Smooth muscle cell (in vitro differentiated cells): Measurements from ENCODE around the gene MPV17. TPM values are rescaled to one million over a fixed set of nuclear protein-coding genes. Genes with fewer than 3 reads are reported as not detected.
"Not testable (repeated sequence)": the region's sequence is repeated elsewhere in the genome, so short reads cannot be mapped to it uniquely, and the experiment has no call there.

Source experiments
- DNase-seq: peaks from one replicate; lab custom pipeline; 2025; ENCODE audit not compliant: unreplicated experiment; lab: John Stamatoyannopoulos, UW
- H2AFZ ChIP-seq: fragments of 200-600 bp; sonication (generic); 2 replicates; pipeline ENCODE4 v1.6.0; 2016; ENCODE audit warnings: antibody characterized with exemption, low read depth, mild to moderate bottlenecking
- H3F3A ChIP-seq: fragments of 200-600 bp; sonication (generic); 2 replicates; pipeline ENCODE4 v1.6.0; 2017; ENCODE audit warnings: antibody characterized with exemption, low read depth
- H3K27ac ChIP-seq: fragments of 200-600 bp; sonication (generic); 2 replicates; pipeline ENCODE4 v1.5.1; 2016; ENCODE audit warnings: low read depth, mild to moderate bottlenecking
- H3K27me3 ChIP-seq: fragments of 200-600 bp; sonication (generic); 2 replicates; pipeline ENCODE4 v1.6.1; 2016; ENCODE audit warnings: low read depth, mild to moderate bottlenecking
- H3K36me3 ChIP-seq: fragments of 200-600 bp; sonication (generic); 2 replicates; pipeline ENCODE4 v1.5.1; 2016; ENCODE audit warnings: low read depth
- H3K4me1 ChIP-seq: fragments of 200-600 bp; sonication (generic); 2 replicates; pipeline ENCODE4 v1.5.1; 2016; ENCODE audit warnings: low read depth
- H3K4me2 ChIP-seq: fragments of 200-600 bp; sonication (generic); 2 replicates; pipeline ENCODE4 v1.6.0; 2016; ENCODE audit warnings: mild to moderate bottlenecking
- H3K4me3 ChIP-seq: fragments of 200-600 bp; sonication (generic); 2 replicates; pipeline ENCODE4 v1.5.1; 2016; ENCODE audit warnings: mild to moderate bottlenecking
- H3K79me2 ChIP-seq: fragments of 200-600 bp; sonication (generic); 2 replicates; pipeline ENCODE4 v1.6.0; 2016; ENCODE audit warnings: low read depth, mild to moderate bottlenecking
- H3K9ac ChIP-seq: fragments of 200-600 bp; sonication (generic); 2 replicates; pipeline ENCODE4 v1.6.0; 2016; ENCODE audit warnings: low read depth
- H3K9me3 ChIP-seq: fragments of 200-600 bp; sonication (generic); replicated peaks from 2 replicates; pipeline ENCODE4 v1.5.1; 2016; ENCODE audit warnings: low read depth
- H4K20me1 ChIP-seq: fragments of 200-600 bp; sonication (generic); 2 replicates; pipeline ENCODE4 v1.6.0; 2016; ENCODE audit warnings: low read depth
- CTCF ChIP-seq: fragments of 200-600 bp; sonication (generic); IDR thresholded peaks from 2 replicates; pipeline ENCODE4 v1.5.1; 2017; ENCODE audit warnings: borderline replicate concordance, mild to moderate bottlenecking, antibody characterized with exemption; ENCODE audit not compliant: insufficient read depth, poor library complexity, severe bottlenecking
- WGBS: methylation state at CpG from one replicate; pipeline ENCODE4 v1.1.7; 2016; ENCODE audit warnings: low lambda C conversion rate; 5-methylcytosine and 5-hydroxymethylcytosine counted together
- polyA plus RNA-seq: library from polyadenylated mRNA; unstranded; fragments of >200 nt; fragmentation: Nextera tagmentation; extraction: Ambion mirVana; gene quantifications from 2 replicates; pipeline ENCODE4 v1.2.1, GENCODE V29; 2016
- total RNA-seq: library from RNA; depleted of rRNA; stranded (reverse); fragments of >200 nt; gene quantifications from 2 replicates; pipeline ENCODE4 v1.2.3, GENCODE V29; 2014

MPV17 gene
- total and polyA plus RNA-seq, 2 experiments from 2014 or later, result 114 to 117 TPM

- Histone ChIP-seq H3K79me2 (peaks cover 7% of the 10 kb centered on the region), H3K9ac (peak overlapping the region; percentile 98), H3K27me3 (no peaks in the 10 kb centered on the region), H2AFZ (peak overlapping the region; percentile 82), H3K9me3 (no peaks in the 10 kb centered on the region), H4K20me1 (no peaks in the 10 kb centered on the region), H3F3A (peaks cover 8% of the 10 kb centered on the region), H3K36me3 (no peaks in the 10 kb centered on the region), H3K4me1 (peaks cover 24% of the 10 kb centered on the region), H3K27ac (peak overlapping the region; percentile 92), H3K4me2 (peak overlapping the region; percentile 99), H3K4me3 (peak overlapping the region; percentile 70)
- no peak for DNase-seq
- TF ChIP-seq CTCF, result no peak
- WGBS, result 40% methylated on average over 5 of the region's 5 CpGs
Measured at GRCh38 chr2:27323596-27324285, 844 bp upstream of the MPV17 start.

- WGBS, result 13% methylated on average over 10 of the region's 10 CpGs
- Histone ChIP-seq H3K27me3 (no peaks in the 10 kb centered on the region), H3K27ac (peak overlapping the region; percentile 92), H2AFZ (peak overlapping the region; percentile 82), H3K4me1 (peaks cover 24% of the 10 kb centered on the region), H3F3A (peaks cover 8% of the 10 kb centered on the region), H4K20me1 (no peaks in the 10 kb centered on the region), H3K36me3 (no peaks in the 10 kb centered on the region), H3K4me3 (peak overlapping the region; percentile 70), H3K4me2 (peak overlapping the region; percentile 99), H3K9ac (peak overlapping the region; percentile 98), H3K79me2 (peaks cover 7% of the 10 kb centered on the region), H3K9me3 (no peaks in the 10 kb centered on the region)
- no peak for TF ChIP-seq CTCF
- no peak for DNase-seq
Measured at GRCh38 chr2:27322301-27322765, 564 bp downstream of the MPV17 start.

- Histone ChIP-seq H3K79me2 (peaks cover 7% of the 10 kb centered on the region), H3K27ac (peak overlapping the region; percentile 92), H4K20me1 (no peaks in the 10 kb centered on the region), H3K4me3 (no peak overlapping the region), H3F3A (peaks cover 8% of the 10 kb centered on the region), H3K4me2 (peak overlapping the region; percentile 99), H3K27me3 (no peaks in the 10 kb centered on the region), H3K4me1 (peaks cover 24% of the 10 kb centered on the region), H3K9me3 (no peaks in the 10 kb centered on the region), H3K9ac (peak overlapping the region; percentile 98), H2AFZ (no peak overlapping the region), H3K36me3 (no peaks in the 10 kb centered on the region)
- no peak for DNase-seq
- 34% methylated on average over 8 of the region's 8 CpGs for WGBS
- peak; percentile 49 for TF ChIP-seq CTCF
Measured at GRCh38 chr2:27320958-27321543, 1.8 kb downstream of the MPV17 start.

GRCh38 chr2:27319839-27320238 lies 3.1 kb downstream of the MPV17 start:
- not testable (repeated sequence) for DNase-seq, H3K9me3 ChIP-seq, H3K27ac ChIP-seq, H3F3A ChIP-seq, H3K79me2 ChIP-seq, H2AFZ ChIP-seq, H3K27me3 ChIP-seq, H3K36me3 ChIP-seq, H4K20me1 ChIP-seq, H3K4me3 ChIP-seq, H3K9ac ChIP-seq, H3K4me2 ChIP-seq
- WGBS, result 96% methylated on average over 15 of the region's 15 CpGs
- H3K4me1 ChIP-seq, result peaks cover 24% of the 10 kb centered on the region
